K562 (cell line): Measurements from ENCODE around the gene PPP2R5A. TPM values are rescaled to one million over a fixed set of nuclear protein-coding genes. Genes with fewer than 3 reads are reported as not detected.
A peak's percentile ranks its signal among the peaks of the same experiment; 100 is the strongest.

Experiments used
- ARHGAP35 ChIP-seq: fragments of 450-650 bp; IDR thresholded peaks from 2 replicates; pipeline ENCODE4 v1.6.1; 2018; ENCODE audit not compliant: partially characterized antibody
- BACH1 ChIP-seq: fragments of 200-800 bp; sonication (Bioruptor generic); IDR thresholded peaks from 2 replicates; pipeline ENCODE4 v1.6.1; 2016; ENCODE audit warnings: missing genetic modification characterization, missing compliant biosample characterization
- CUX1 ChIP-seq: fragments of 200-800 bp; sonication (Bioruptor generic); IDR thresholded peaks from 2 replicates; pipeline ENCODE4 v1.6.1; 2016; ENCODE audit warnings: missing genetic modification characterization, missing compliant biosample characterization
- DLX4 ChIP-seq: fragments of 250-450 bp; sonication (Bioruptor Pico); IDR thresholded peaks from 2 replicates; pipeline ENCODE4 v1.6.1; 2021; ENCODE audit warnings: mild to moderate bottlenecking
- E2F3 ChIP-seq: fragments of 250-450 bp; sonication (Bioruptor Pico); IDR thresholded peaks from 2 replicates; pipeline ENCODE4 v1.4.0; 2020; ENCODE audit warnings: mild to moderate bottlenecking
- ESRRA ChIP-seq: fragments of 450-650 bp; IDR thresholded peaks from 2 replicates; pipeline ENCODE4 v1.6.1; 2014; ENCODE audit warnings: low read depth, mild to moderate bottlenecking, moderate library complexity, borderline replicate concordance
- GABPB2 ChIP-seq: fragments of 250-450 bp; sonication (Bioruptor Pico); conservative IDR thresholded peaks from 2 replicates; pipeline ENCODE4 v1.5.1; 2021; ENCODE audit warnings: mild to moderate bottlenecking
- GTF2A2 ChIP-seq: IDR thresholded peaks from 2 replicates; pipeline ENCODE4 v1.6.1; 2016; ENCODE audit warnings: mild to moderate bottlenecking, missing genetic modification characterization, missing compliant biosample characterization
- HCFC1 ChIP-seq: IDR thresholded peaks from 2 replicates; pipeline ENCODE4 v1.6.1; 2012; ENCODE audit warnings: low read depth, low read length, improper control_type of control experiment
- ID3 ChIP-seq, 2 experiments: fragments of 250-450 bp in 1 of 2; fragments of 450-650 bp in 1 of 2; sonication (Bioruptor Pico) in 1 of 2; IDR thresholded peaks; 2 replicates each; pipeline versions ENCODE4 v1.6.1 to v1.8.0; 2016 to 2021; ENCODE audit warnings: mild to moderate bottlenecking in 2 of 2, moderate library complexity in 2 of 2, missing compliant biosample characterization in 1 of 2, missing genetic modification characterization in 1 of 2
- JUND ChIP-seq, 2 experiments: IDR thresholded peaks; 2 replicates in 1 of 2; 3 replicates in 1 of 2; pipeline ENCODE4 v1.6.1; 2011; ENCODE audit warnings: borderline replicate concordance in 2 of 2, low read depth in 2 of 2, low read length in 2 of 2, improper control_type of control experiment in 1 of 2, missing biosample characterization in 1 of 2, missing genetic modification characterization in 1 of 2, missing genetic modification reagents in 1 of 2
- NONO ChIP-seq, 2 experiments: fragments of 200-400 bp in 1 of 2; fragments of 450-650 bp in 1 of 2; formaldehyde crosslinking in 1 of 2; IDR thresholded peaks; 2 replicates each; pipeline ENCODE4 v1.6.1; 2017; ENCODE audit warnings: low read depth in 2 of 2, mild to moderate bottlenecking in 2 of 2, moderate library complexity in 2 of 2, low read length in 1 of 2
- RNF2 ChIP-seq: sonication (generic); IDR thresholded peaks from 2 replicates; pipeline ENCODE4 v1.6.1; 2016
- STAT5B ChIP-seq: fragments of 250-450 bp; sonication (Bioruptor Pico); IDR thresholded peaks from 2 replicates; pipeline ENCODE4 v1.8.0; 2021; ENCODE audit warnings: mild to moderate bottlenecking, inconsistent platforms
- ZNF133 ChIP-seq: fragments of 250-450 bp; sonication (Bioruptor Pico); IDR thresholded peaks from 2 replicates; pipeline ENCODE4 v1.4.0; 2020; ENCODE audit warnings: mild to moderate bottlenecking
- ZNF408 ChIP-seq: fragments of 250-450 bp; sonication (Bioruptor Pico); IDR thresholded peaks from 2 replicates; pipeline ENCODE4 v1.4.0; 2020; ENCODE audit warnings: low read depth, mild to moderate bottlenecking, moderate library complexity
- ZNF512 ChIP-seq: IDR thresholded peaks from 2 replicates; pipeline ENCODE4 v1.6.1; 2016; ENCODE audit warnings: missing genetic modification characterization, missing compliant biosample characterization
- ZNF75A ChIP-seq: fragments of 450-650 bp; formaldehyde crosslinking; IDR thresholded peaks from 2 replicates; pipeline ENCODE4 v1.4.0; 2020; ENCODE audit warnings: mild to moderate bottlenecking
- ZNF830 ChIP-seq: fragments of 250-450 bp; sonication (Bioruptor Pico); IDR thresholded peaks from 2 replicates; pipeline ENCODE4 v1.5.0; 2021; ENCODE audit warnings: mild to moderate bottlenecking
- polyA plus RNA-seq, 8 experiments: library from polyadenylated mRNA; depleted of rRNA in 4 of 8; stranded (reverse) in 5 of 8; unstranded in 3 of 8; fragments of >200 nt; fragmentation: Nextera tagmentation in 2 of 8; fragmentation: Illumina TruSeq in 1 of 8; extraction: Ambion mirVana in 2 of 8; extraction: Trizol in 1 of 8; gene quantifications; 2 replicates each; pipeline versions ENCODE4 v1.2.1 to v1.2.3, GENCODE V29; 2011 to 2014; ENCODE audit warnings: inconsistent platforms in 1 of 8, missing spikeins in 1 of 8
- total RNA-seq, 7 experiments: library from RNA; depleted of rRNA in 6 of 7; stranded (reverse); fragments of >200 nt in 6 of 7; fragmentation: Illumina TruSeq in 2 of 7; extraction: Trizol in 2 of 7; gene quantifications; 2 replicates each; pipeline versions ENCODE4 v1.2.1 to v1.2.3, GENCODE V29; 2011 to 2021; ENCODE audit warnings: low replicate concordance in 1 of 7

The PPP2R5A gene
- total and polyA plus RNA-seq, 9 of the 15 experiments (the other 6 are each of a cell fraction or from before 2014, with no cell fraction given): 26.9 to 106 (median 64.3) TPM

GRCh38 chr1:212242288-212242984, 42.8 kb upstream of the PPP2R5A start (continued):
- peak; percentile 32; the same call in 1 of the 2 replicates for TF ChIP-seq ESRRA
- no peak for TF ChIP-seq STAT5B (CRISPR knock-in tag)
- peak; percentile 67; the same call in 1 of the 2 replicates for TF ChIP-seq BACH1 (tag)
- TF ChIP-seq NONO (IDR thresholded peaks at IDR 0.05; ENCODE audit: low read depth in 2 of 2, low read length in 1 of 2): 0 out of 4 replicates have a peak, but pooled peaks of 1 of the 2 experiments have one; percentile 17
- TF ChIP-seq ZNF133 (CRISPR knock-in tag): 0 out of 2 replicates have a peak, but pooled peaks have one; percentile 55
- no peak for TF ChIP-seq DLX4
- TF ChIP-seq CUX1 (CRISPR knock-in tag): peak; percentile 18; the same call in 1 of the 2 replicates
- TF ChIP-seq ZNF75A (CRISPR knock-in tag): no peak
- 0 out of 2 replicates have a peak, but pooled peaks have one; percentile 19 for TF ChIP-seq HCFC1
- TF ChIP-seq ZNF408 (CRISPR knock-in tag): no peak
- TF ChIP-seq GABPB2: no peak
- peak; percentile 85; the same call in 1 of the 2 replicates for TF ChIP-seq E2F3 (CRISPR knock-in tag)
- peak; percentile 54; the same call in 1 of the 2 replicates for TF ChIP-seq GTF2A2 (tag)
- no peak; the same call in 1 of the 2 replicates for TF ChIP-seq ID3 (CRISPR knock-in tag; IDR thresholded peaks at IDR 0.05)
- no peak; the same call in 1 of the 2 replicates for TF ChIP-seq ID3 (tag; IDR thresholded peaks at IDR 0.05)
- peak; percentile 61; the same call in 1 of the 2 replicates for TF ChIP-seq JUND (IDR thresholded peaks at IDR 0.05; ENCODE audit: borderline replicate concordance, low read depth, low read length)
- TF ChIP-seq JUND (tag; IDR thresholded peaks at IDR 0.05; ENCODE audit: borderline replicate concordance, low read depth, low read length): peak; percentile 58; the same call in 1 of the 3 replicates
- no peak; the same call in 1 of the 2 replicates for TF ChIP-seq ZNF512 (tag)
- TF ChIP-seq ARHGAP35: no peak
- no peak for TF ChIP-seq RNF2
- no peak; the same call in 1 of the 2 replicates for TF ChIP-seq ZNF830
